Natural killer cell (primary cell): ENCODE results near the gene MBD1. TPM values are rescaled to one million over a fixed set of nuclear protein-coding genes. Genes with fewer than 3 reads are reported as not detected.
"Not testable (repeated sequence)": the region's sequence is repeated elsewhere in the genome, so short reads cannot be mapped to it uniquely, and the experiment has no call there.

Experiments used
- ATAC-seq, 3 donors: fragments of 150-1000 bp in 2 of 3; fragments of 200-7000 bp in 1 of 3; cut with Tn5 transposase; 1 replicate in 1 of 3; 2 replicates in 2 of 3; pipeline ENCODE4 v1.10.0; 2021; ENCODE audit warnings: mild to moderate bottlenecking in 2 of 3, moderate library complexity in 2 of 3
- DNase-seq, 2 donors: peaks; one replicate each; pipeline versions ENCODE4 v3.0.0 to v3.0.0-alpha.2; 2013 to 2021; ENCODE audit warnings: mixed read lengths in 1 of 2
- H3K27ac ChIP-seq: one replicate; pipeline ENCODE4 v1.5.1; 2013; ENCODE audit warnings: mild to moderate bottlenecking, low read length
- H3K27me3 ChIP-seq: one replicate; pipeline ENCODE4 v1.6.1; 2013; ENCODE audit warnings: low read length; ENCODE audit not compliant: control insufficient read depth, insufficient read depth
- H3K36me3 ChIP-seq: one replicate; pipeline ENCODE4 v1.6.1; 2013; ENCODE audit warnings: low read length; ENCODE audit not compliant: control insufficient read depth, insufficient read depth
- H3K4me1 ChIP-seq: one replicate; pipeline ENCODE4 v1.6.1; 2013; ENCODE audit warnings: low read length; ENCODE audit not compliant: control insufficient read depth, insufficient read depth
- H3K4me3 ChIP-seq: one replicate; pipeline ENCODE4 v1.5.1; 2013; ENCODE audit warnings: low read length
- H3K9me3 ChIP-seq: one replicate; pipeline ENCODE4 v1.6.1; 2013; ENCODE audit warnings: low read length; ENCODE audit not compliant: control insufficient read depth, insufficient read depth
- H3K27ac Mint-ChIP-seq, 2 donors: one replicate each; pipeline ENCODE4 v1.8.0; 2022; ENCODE audit warnings: mild to moderate bottlenecking in 2 of 2, mixed read lengths in 2 of 2, moderate library complexity in 1 of 2
- H3K27me3 Mint-ChIP-seq, 2 donors: one replicate each; pipeline ENCODE4 v1.8.0; 2022; ENCODE audit warnings: low read depth in 2 of 2, mixed read lengths in 2 of 2
- H3K36me3 Mint-ChIP-seq: one replicate; pipeline ENCODE4 v1.8.0; 2022; ENCODE audit warnings: mixed read lengths
- H3K4me1 Mint-ChIP-seq, 2 donors: one replicate each; pipeline ENCODE4 v1.8.0; 2022; ENCODE audit warnings: mixed read lengths in 2 of 2
- H3K4me3 Mint-ChIP-seq: one replicate; pipeline ENCODE4 v1.8.0; 2022; ENCODE audit warnings: mild to moderate bottlenecking, moderate library complexity, mixed read lengths
- H3K9me3 Mint-ChIP-seq, 2 donors: one replicate each; pipeline ENCODE4 v1.8.0; 2022; ENCODE audit warnings: mixed read lengths in 2 of 2
- CTCF ChIP-seq: fragments of 200-600 bp; IDR thresholded peaks from one replicate; pipeline ENCODE4 v1.8.0; 2022; ENCODE audit warnings: antibody characterized with exemption
- WGBS: methylation state at CpG from one replicate; pipeline ENCODE4 v1.1.7; 2013; ENCODE audit warnings: missing lambda C conversion rate; ENCODE audit not compliant: insufficient coverage; 5-methylcytosine and 5-hydroxymethylcytosine counted together
- intact Hi-C: fragments of 100-400 bp; cut with micrococcal nuclease; formaldehyde crosslinking; loops from one replicate; pipeline ENCODE4 v1.14.2; 2022
- total RNA-seq, 4 donors: library from RNA; stranded (reverse); fragments of 120-200 nt in 1 of 4; gene quantifications; one replicate each; pipeline versions ENCODE4 v1.2.3 to v1.2.4, GENCODE V29; 2013 to 2022

MBD1 gene
- total RNA-seq, 3 donors from 2014 or later (not counting 1 experiment from before 2014, with no cell fraction given) = 106 to 113 (median 111) TPM

- Mint-ChIP-seq H3K36me3 (no peaks in the 10 kb centered on the region), H3K4me3 (no peak overlapping the region), H3K27me3 (peaks cover 0 to 8% of the 10 kb centered on the region in 2 donors), H3K27ac (no peak overlapping the region), H3K9me3 (no peaks in the 10 kb centered on the region), H3K4me1 (no peaks in the 10 kb centered on the region)
- DNase-seq (no peak), ATAC-seq (no peak)
- intact Hi-C loops = no loop called here
- no peak for TF ChIP-seq CTCF
- Histone ChIP-seq H3K4me3 (no peak overlapping the region), H3K4me1 (no peaks in the 10 kb centered on the region), H3K9me3 (no peaks in the 10 kb centered on the region), H3K27ac (no peak overlapping the region), H3K36me3 (no peaks in the 10 kb centered on the region), H3K27me3 (no peaks in the 10 kb centered on the region)
Observed at GRCh38 chr18:50247561-50247960, 33.8 kb downstream of the MBD1 start.

- H3K4me1 Mint-ChIP-seq, H3K4me3 Mint-ChIP-seq, ATAC-seq, H3K36me3 Mint-ChIP-seq, H3K27me3 ChIP-seq, H3K27me3 Mint-ChIP-seq, intact Hi-C loops, H3K27ac Mint-ChIP-seq, H3K36me3 ChIP-seq, DNase-seq, H3K9me3 Mint-ChIP-seq, H3K4me1 ChIP-seq, H3K27ac ChIP-seq, H3K4me3 ChIP-seq: not testable (repeated sequence)
- 78% methylated on average over 8 of the region's 8 CpGs for WGBS
- H3K9me3 ChIP-seq = peaks cover 12% of the 10 kb centered on the region
Observed at GRCh38 chr18:50241768-50242167, 39.6 kb downstream of the MBD1 start.

GRCh38 chr18:50240080-50240563, 41.2 kb downstream of the MBD1 start:
- Histone ChIP-seq H3K27ac (no peak overlapping the region), H3K9me3 (peaks cover 12% of the 10 kb centered on the region), H3K36me3 (no peaks in the 10 kb centered on the region), H3K4me1 (no peaks in the 10 kb centered on the region), H3K4me3 (no peak overlapping the region), H3K27me3 (no peaks in the 10 kb centered on the region)
- intact Hi-C loops = no loop called here
- Mint-ChIP-seq H3K27me3 (peaks cover 7 to 14% of the 10 kb centered on the region in 2 donors), H3K36me3 (peaks cover 9% of the 10 kb centered on the region), H3K27ac (no peak overlapping the region), H3K9me3 (peaks cover 6 to 8% of the 10 kb centered on the region in 2 donors), H3K4me1 (no peaks in the 10 kb centered on the region), H3K4me3 (no peak overlapping the region)
- TF ChIP-seq CTCF = no peak
- 92% methylated on average over 3 of the region's 3 CpGs for WGBS
- DNase-seq (no peak), ATAC-seq (no peak)

GRCh38 chr18:50232419-50232818, 48.9 kb downstream of the MBD1 start:
- Mint-ChIP-seq H3K36me3 (no peaks in the 10 kb centered on the region), H3K9me3 (no peaks in the 10 kb centered on the region), H3K4me1 (no peaks in the 10 kb centered on the region), H3K4me3 (no peak overlapping the region), H3K27ac (no peak overlapping the region), H3K27me3 (peaks cover 15 to 28% of the 10 kb centered on the region in 2 donors)
- DNase-seq (no peak), ATAC-seq (no peak)
- H3K9me3 ChIP-seq = no peaks in the 10 kb centered on the region
- no peaks in the 10 kb centered on the region for H3K36me3 ChIP-seq
- WGBS = 79% methylated on average over 2 of the region's 2 CpGs
- H3K27ac ChIP-seq = no peak overlapping the region
- no peaks in the 10 kb centered on the region for H3K4me1 ChIP-seq
- intact Hi-C loops = no loop called here
- no peaks in the 10 kb centered on the region for H3K27me3 ChIP-seq
- no peak for TF ChIP-seq CTCF
- H3K4me3 ChIP-seq = no peak overlapping the region
